Measurements from ENCODE around the gene HS3ST3B1.

The HS3ST3B1 gene

GRCh38 chr17:14281530-14281929, 19.4 kb upstream of the HS3ST3B1 start:
- Histone ChIP-seq H3K27me3 (ENCODE audit: insufficient read depth, poor library complexity, severe bottlenecking) (no peaks in the 10 kb centered on the region), H3K4me3 (replicated peaks; ENCODE audit: insufficient read depth, low read length) (no peak overlapping the region), H3K27ac (replicated peaks) (no peak overlapping the region)
- no peak for DNase-seq (ENCODE audit: low read depth in 1 of 2, low spot score in 1 of 2)
- TF ChIP-seq, protein P1, sequence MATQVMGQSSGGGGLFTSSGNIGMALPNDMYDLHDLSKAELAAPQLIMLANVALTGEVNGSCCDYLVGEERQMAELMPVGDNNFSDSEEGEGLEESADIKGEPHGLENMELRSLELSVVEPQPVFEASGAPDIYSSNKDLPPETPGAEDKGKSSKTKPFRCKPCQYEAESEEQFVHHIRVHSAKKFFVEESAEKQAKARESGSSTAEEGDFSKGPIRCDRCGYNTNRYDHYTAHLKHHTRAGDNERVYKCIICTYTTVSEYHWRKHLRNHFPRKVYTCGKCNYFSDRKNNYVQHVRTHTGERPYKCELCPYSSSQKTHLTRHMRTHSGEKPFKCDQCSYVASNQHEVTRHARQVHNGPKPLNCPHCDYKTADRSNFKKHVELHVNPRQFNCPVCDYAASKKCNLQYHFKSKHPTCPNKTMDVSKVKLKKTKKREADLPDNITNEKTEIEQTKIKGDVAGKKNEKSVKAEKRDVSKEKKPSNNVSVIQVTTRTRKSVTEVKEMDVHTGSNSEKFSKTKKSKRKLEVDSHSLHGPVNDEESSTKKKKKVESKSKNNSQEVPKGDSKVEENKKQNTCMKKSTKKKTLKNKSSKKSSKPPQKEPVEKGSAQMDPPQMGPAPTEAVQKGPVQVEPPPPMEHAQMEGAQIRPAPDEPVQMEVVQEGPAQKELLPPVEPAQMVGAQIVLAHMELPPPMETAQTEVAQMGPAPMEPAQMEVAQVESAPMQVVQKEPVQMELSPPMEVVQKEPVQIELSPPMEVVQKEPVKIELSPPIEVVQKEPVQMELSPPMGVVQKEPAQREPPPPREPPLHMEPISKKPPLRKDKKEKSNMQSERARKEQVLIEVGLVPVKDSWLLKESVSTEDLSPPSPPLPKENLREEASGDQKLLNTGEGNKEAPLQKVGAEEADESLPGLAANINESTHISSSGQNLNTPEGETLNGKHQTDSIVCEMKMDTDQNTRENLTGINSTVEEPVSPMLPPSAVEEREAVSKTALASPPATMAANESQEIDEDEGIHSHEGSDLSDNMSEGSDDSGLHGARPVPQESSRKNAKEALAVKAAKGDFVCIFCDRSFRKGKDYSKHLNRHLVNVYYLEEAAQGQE (IDR thresholded peaks at IDR 0.05; ENCODE audit: insufficient replicate concordance, low read depth): no peak
- TF ChIP-seq GABPA (IDR thresholded peaks at IDR 0.05; ENCODE audit: low read depth) (no peak), CTCF (IDR thresholded peaks at IDR 0.05; ENCODE audit: insufficient read depth, low read length) (no peak), POLR2AphosphoS5 (IDR thresholded peaks at IDR 0.05; ENCODE audit: low read depth) (no peak), SPI1 (IDR thresholded peaks at IDR 0.05; ENCODE audit: borderline replicate concordance, low read depth) (no peak)

GRCh38 chr17:14282726-14283125, 18.2 kb upstream of the HS3ST3B1 start:
- Histone ChIP-seq H3K27me3 (ENCODE audit: insufficient read depth, poor library complexity, severe bottlenecking) (no peaks in the 10 kb centered on the region), H3K27ac (replicated peaks) (no peak overlapping the region), H3K4me3 (replicated peaks; ENCODE audit: insufficient read depth, low read length) (no peak overlapping the region)
- no peak for TF ChIP-seq SPI1 (IDR thresholded peaks at IDR 0.05; ENCODE audit: borderline replicate concordance, low read depth)
- no peak for TF ChIP-seq GABPA (IDR thresholded peaks at IDR 0.05; ENCODE audit: low read depth)
- TF ChIP-seq, protein P1 (IDR thresholded peaks at IDR 0.05; ENCODE audit: insufficient replicate concordance, low read depth): no peak
- TF ChIP-seq CTCF (IDR thresholded peaks at IDR 0.05; ENCODE audit: insufficient read depth, low read length): no peak
- no peak for TF ChIP-seq POLR2AphosphoS5 (IDR thresholded peaks at IDR 0.05; ENCODE audit: low read depth)
- DNase-seq (ENCODE audit: low read depth in 1 of 2, low spot score in 1 of 2): no peak

GRCh38 chr17:14289162-14289561, 11.7 kb upstream of the HS3ST3B1 start:
- TF ChIP-seq CTCF (IDR thresholded peaks at IDR 0.05; ENCODE audit: insufficient read depth, low read length): no peak
- no peak for TF ChIP-seq GABPA (IDR thresholded peaks at IDR 0.05; ENCODE audit: low read depth)
- TF ChIP-seq, protein P1 (IDR thresholded peaks at IDR 0.05; ENCODE audit: insufficient replicate concordance, low read depth): no peak
- no peak for TF ChIP-seq SPI1 (IDR thresholded peaks at IDR 0.05; ENCODE audit: borderline replicate concordance, low read depth)
- no peak for TF ChIP-seq POLR2AphosphoS5 (IDR thresholded peaks at IDR 0.05; ENCODE audit: low read depth)
- Histone ChIP-seq H3K4me3 (replicated peaks; ENCODE audit: insufficient read depth, low read length) (no peak overlapping the region), H3K27me3 (ENCODE audit: insufficient read depth, poor library complexity, severe bottlenecking) (no peaks in the 10 kb centered on the region), H3K27ac (replicated peaks) (no peak overlapping the region)
- no peak for DNase-seq (ENCODE audit: low read depth in 1 of 2, low spot score in 1 of 2)

Data from HL-60 (cell line).